KBM-7 (cell line): ENCODE results near the gene SIT1.
"Not testable (repeated sequence)": the region's sequence is repeated elsewhere in the genome, so short reads cannot be mapped to it uniquely, and the experiment has no call there.

Experiments
- DNase-seq: peaks from one replicate; pipeline ENCODE4 v3.0.0-alpha.2; 2015
- in situ Hi-C: fragments of 300-500 bp; cut with MboI; formaldehyde crosslinking; loops from 2 replicates; pipeline ENCODE4 v1.14.3; 2020; ENCODE audit warnings: low sequenced_read_pairs, low pct_unique_long_range_greater_than_20kb, mixed read lengths

The SIT1 gene

GRCh38 chr9:35615981-35616680, 34.6 kb downstream of the SIT1 start:
- no peak for DNase-seq
- in situ Hi-C loops, result no loop called here

GRCh38 chr9:35612843-35613242, 37.9 kb downstream of the SIT1 start:
- in situ Hi-C loops, result no loop called here
- DNase-seq, result no peak

- in situ Hi-C loops, result not testable (repeated sequence)
Measured at GRCh38 chr9:35612066-35612465, 38.7 kb downstream of the SIT1 start.

GRCh38 chr9:35611230-35611797, 39.4 kb downstream of the SIT1 start:
- in situ Hi-C loops, result no loop called here
- peak; percentile 49 for DNase-seq

More at GRCh38 chr9:35612066-35612465, 38.7 kb downstream of the SIT1 start:
- DNase-seq, result not testable (repeated sequence)

- in situ Hi-C loops, result no loop called here
- DNase-seq, result no peak
Measured at GRCh38 chr9:35609820-35610163, 40.9 kb downstream of the SIT1 start.

- in situ Hi-C loops, result no loop called here
- DNase-seq, result no peak
Measured at GRCh38 chr9:35609001-35609819, 41.5 kb downstream of the SIT1 start.

- DNase-seq, result no peak
- in situ Hi-C loops, result no loop called here
Measured at GRCh38 chr9:35608221-35608620, 42.5 kb downstream of the SIT1 start.

- in situ Hi-C loops, result no loop called here
- no peak for DNase-seq
Measured at GRCh38 chr9:35606726-35607125, 44.0 kb downstream of the SIT1 start.

- in situ Hi-C loops, result no loop called here
- DNase-seq, result no peak
Measured at GRCh38 chr9:35606138-35606504, 44.6 kb downstream of the SIT1 start.

GRCh38 chr9:35605351-35606137, 45.2 kb downstream of the SIT1 start:
- in situ Hi-C loops, result no loop called here
- DNase-seq, result peak; percentile 24

- in situ Hi-C loops, result no loop called here
- peak; percentile 63 for DNase-seq
Measured at GRCh38 chr9:35604578-35605350, 46.0 kb downstream of the SIT1 start, which contains the start of gene TESK1. Gene TESK1 (plus strand): TSS chr9:35605262. CDS start chr9:35605620, 358 bp downstream.

- in situ Hi-C loops, result no loop called here
- peak; percentile 100 for DNase-seq
Measured at GRCh38 chr9:35603986-35604577, 46.6 kb downstream of the SIT1 start.

GRCh38 chr9:35603506-35603985, 47.2 kb downstream of the SIT1 start:
- in situ Hi-C loops, result no loop called here
- DNase-seq, result no peak

GRCh38 chr9:35599763-35600604, 50.7 kb downstream of the SIT1 start:
- in situ Hi-C loops, result no loop called here
- peak; percentile 28 for DNase-seq
